Ascending aorta (tissue), 2 donors: ENCODE results near the gene ALDH3A2. TPM values are rescaled to one million over a fixed set of nuclear protein-coding genes. Genes with fewer than 3 reads are reported as not detected.
"Not testable (repeated sequence)": the region's sequence is repeated elsewhere in the genome, so short reads cannot be mapped to it uniquely, and the experiment has no call there.

Experiments used
- DNase-seq, 2 donors: peaks; one replicate each; pipeline ENCODE4 v3.0.0-alpha.2; 2019; ENCODE audit warnings: low spot score in 2 of 2
- H3K27ac ChIP-seq, 2 donors: fragments of 200-600 bp; sonication (generic); one replicate each; pipeline ENCODE4 v1.5.1; 2016 to 2017; ENCODE audit warnings: mild to moderate bottlenecking in 1 of 2
- H3K27me3 ChIP-seq: fragments of 200-600 bp; sonication (generic); one replicate; pipeline ENCODE4 v1.5.1; 2017
- H3K36me3 ChIP-seq, 2 donors: fragments of 200-600 bp; sonication (generic); one replicate each; pipeline ENCODE4 v1.5.1; 2016
- H3K4me1 ChIP-seq, 2 donors: fragments of 200-600 bp; sonication (generic); one replicate each; pipeline ENCODE4 v1.5.1; 2016 to 2017; ENCODE audit warnings: mild to moderate bottlenecking in 1 of 2
- H3K4me3 ChIP-seq, 2 donors: fragments of 200-600 bp; sonication (generic); one replicate each; pipeline ENCODE4 v1.5.1; 2016 to 2017; ENCODE audit warnings: mild to moderate bottlenecking in 1 of 2
- H3K9me3 ChIP-seq, 2 donors: fragments of 200-600 bp; sonication (generic); one replicate each; pipeline ENCODE4 v1.5.1; 2016
- intact Hi-C: fragments of 100-400 bp; cut with DNase I; formaldehyde crosslinking; loops from one replicate; pipeline ENCODE4 v1.15.1; 2023
- total RNA-seq: library from RNA; depleted of rRNA; stranded (reverse); fragments of >200 nt; gene quantifications from one replicate; pipeline ENCODE4 v1.1.0, GENCODE V29; 2016
- TF ChIP-seq, protein P1 (sequence below), 3 experiments: fragments of 200-600 bp in 2 of 3; fragments of 450-650 bp in 1 of 3; sonication (generic) in 2 of 3; IDR thresholded peaks; one replicate each; pipeline ENCODE4 v1.5.1; 2016 to 2019; ENCODE audit warnings: antibody characterized with exemption in 3 of 3, mild to moderate bottlenecking in 1 of 3, moderate library complexity in 1 of 3

ALDH3A2 gene
- total RNA-seq, 1 donor from 2014 or later = 189 TPM

DNA sequence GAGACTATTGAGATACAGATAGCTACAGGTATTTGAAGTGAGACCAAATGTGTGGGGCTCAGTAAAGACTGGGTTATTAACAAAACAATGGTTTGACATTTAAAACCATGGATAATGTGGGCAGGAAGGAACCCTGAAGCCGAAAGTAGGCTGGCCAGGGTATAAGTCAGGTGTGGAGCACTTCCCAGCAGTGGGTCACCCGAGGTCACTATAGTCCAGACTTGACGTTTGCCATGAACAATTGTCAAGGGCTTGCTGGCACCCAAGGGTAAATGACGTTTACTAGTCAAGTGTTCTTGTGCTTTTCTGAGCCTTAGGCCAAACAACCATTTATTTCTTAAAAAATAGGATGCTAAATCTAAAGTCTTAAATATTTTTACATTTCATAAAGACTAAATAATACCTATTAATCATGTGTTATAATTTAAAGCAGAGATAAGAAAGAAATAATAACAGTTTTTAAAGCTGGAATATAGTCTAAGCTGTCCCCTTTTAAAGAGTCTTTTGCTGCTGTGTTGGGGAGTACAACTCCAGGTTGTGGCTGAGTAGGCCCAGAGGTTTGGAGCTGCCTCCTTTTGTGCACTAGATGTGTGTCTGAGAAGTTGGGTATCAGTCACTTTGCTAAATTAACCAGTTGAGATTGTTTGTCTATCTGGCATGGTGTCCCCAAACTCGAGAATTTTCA, 15.7 kb downstream of the ALDH3A2 start:
- Histone ChIP-seq H3K9me3 (no peaks in the 10 kb centered on the region), H3K4me3 (no peak overlapping the region), H3K27me3 (no peaks in the 10 kb centered on the region), H3K4me1 (peaks cover under 1 to 8% of the 10 kb centered on the region in 2 donors), H3K27ac (no peak overlapping the region), H3K36me3 (peaks cover 38 to 68% of the 10 kb centered on the region in 2 donors)
- intact Hi-C loops = no loop called here
- TF ChIP-seq, protein P1, sequence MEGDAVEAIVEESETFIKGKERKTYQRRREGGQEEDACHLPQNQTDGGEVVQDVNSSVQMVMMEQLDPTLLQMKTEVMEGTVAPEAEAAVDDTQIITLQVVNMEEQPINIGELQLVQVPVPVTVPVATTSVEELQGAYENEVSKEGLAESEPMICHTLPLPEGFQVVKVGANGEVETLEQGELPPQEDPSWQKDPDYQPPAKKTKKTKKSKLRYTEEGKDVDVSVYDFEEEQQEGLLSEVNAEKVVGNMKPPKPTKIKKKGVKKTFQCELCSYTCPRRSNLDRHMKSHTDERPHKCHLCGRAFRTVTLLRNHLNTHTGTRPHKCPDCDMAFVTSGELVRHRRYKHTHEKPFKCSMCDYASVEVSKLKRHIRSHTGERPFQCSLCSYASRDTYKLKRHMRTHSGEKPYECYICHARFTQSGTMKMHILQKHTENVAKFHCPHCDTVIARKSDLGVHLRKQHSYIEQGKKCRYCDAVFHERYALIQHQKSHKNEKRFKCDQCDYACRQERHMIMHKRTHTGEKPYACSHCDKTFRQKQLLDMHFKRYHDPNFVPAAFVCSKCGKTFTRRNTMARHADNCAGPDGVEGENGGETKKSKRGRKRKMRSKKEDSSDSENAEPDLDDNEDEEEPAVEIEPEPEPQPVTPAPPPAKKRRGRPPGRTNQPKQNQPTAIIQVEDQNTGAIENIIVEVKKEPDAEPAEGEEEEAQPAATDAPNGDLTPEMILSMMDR (IDR thresholded peaks at IDR 0.05) = no peak
- no peak for DNase-seq

DNA sequence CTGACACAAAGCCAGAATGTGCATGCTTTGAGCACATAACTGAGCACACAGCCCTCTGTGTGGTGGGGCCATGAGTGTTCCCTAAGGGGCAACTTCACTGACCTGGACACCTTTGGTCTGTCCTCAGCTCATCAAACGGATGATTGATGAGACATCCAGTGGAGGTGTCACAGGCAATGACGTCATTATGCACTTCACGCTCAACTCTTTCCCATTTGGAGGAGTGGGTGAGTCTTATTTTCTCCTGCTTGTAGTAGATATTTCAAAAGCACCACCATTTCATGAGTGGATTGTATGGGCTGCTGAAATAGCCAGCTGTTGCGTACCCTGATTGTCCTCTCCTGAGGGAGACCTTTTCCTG, 16.2 kb downstream of the ALDH3A2 start:
- H3K4me3 ChIP-seq = no peak overlapping the region
- no peak overlapping the region for H3K27ac ChIP-seq
- peaks cover 38 to 73% of the 10 kb centered on the region in 2 donors for H3K36me3 ChIP-seq
- DNase-seq = no peak
- H3K9me3 ChIP-seq = no peaks in the 10 kb centered on the region
- H3K27me3 ChIP-seq = no peaks in the 10 kb centered on the region
- intact Hi-C loops = no loop called here
- TF ChIP-seq, protein P1 (IDR thresholded peaks at IDR 0.05) = no peak
- H3K4me1 ChIP-seq = peaks cover 0 to 8% of the 10 kb centered on the region in 2 donors

DNA sequence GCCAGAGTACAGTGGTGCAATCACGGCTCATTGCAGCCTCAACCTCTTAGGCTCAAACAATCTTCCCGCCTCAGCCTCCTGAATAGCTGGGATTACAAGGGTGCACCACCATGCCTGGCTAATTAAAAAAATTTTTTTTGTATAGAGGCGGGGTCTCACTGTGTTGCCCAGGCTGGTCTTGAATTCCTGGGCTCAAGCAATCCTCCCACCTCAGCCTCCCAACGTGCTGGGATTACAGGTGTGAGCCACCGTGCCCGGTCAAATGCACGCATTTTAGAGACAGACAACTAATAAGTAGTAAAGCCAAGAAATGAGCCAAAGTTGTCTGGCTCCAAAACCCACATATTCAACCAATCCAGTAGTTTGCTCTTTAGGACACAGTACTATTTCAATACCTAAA, 21.1 kb downstream of the ALDH3A2 start:
- H3K4me1 ChIP-seq, H3K9me3 ChIP-seq, intact Hi-C loops, H3K4me3 ChIP-seq, H3K27ac ChIP-seq, H3K27me3 ChIP-seq, DNase-seq: not testable (repeated sequence)
- peaks cover 32 to 59% of the 10 kb centered on the region in 2 donors for H3K36me3 ChIP-seq

DNA sequence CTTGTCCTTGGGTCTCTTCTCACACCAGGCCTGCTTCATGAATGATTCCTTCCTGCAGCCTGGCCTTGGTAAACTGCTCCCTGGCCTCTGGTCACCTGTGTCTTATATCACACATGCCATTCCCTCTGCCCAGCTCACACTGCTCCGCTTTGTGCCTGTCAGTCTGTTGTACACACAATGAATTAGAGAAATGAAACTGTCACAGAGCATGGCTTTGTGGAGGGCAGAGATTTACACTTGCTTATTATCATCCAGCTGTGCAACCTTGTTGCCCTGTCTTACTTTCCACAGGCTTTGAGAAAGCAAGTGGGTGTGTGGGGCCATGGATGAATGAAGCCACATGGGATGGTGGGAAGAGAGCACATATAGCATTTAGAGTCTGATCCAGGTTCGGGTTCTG, 22.4 kb downstream of the ALDH3A2 start:
- Histone ChIP-seq H3K9me3 (no peaks in the 10 kb centered on the region), H3K4me3 (no peak overlapping the region), H3K36me3 (peaks cover 22 to 53% of the 10 kb centered on the region in 2 donors), H3K27me3 (no peaks in the 10 kb centered on the region), H3K4me1 (peaks cover 0 to 7% of the 10 kb centered on the region in 2 donors), H3K27ac (peak overlapping the region in 1 of 2 donors; percentile 46)
- DNase-seq = no peak
- TF ChIP-seq, protein P1 (IDR thresholded peaks at IDR 0.05) = no peak
- intact Hi-C loops = no loop called here

DNA sequence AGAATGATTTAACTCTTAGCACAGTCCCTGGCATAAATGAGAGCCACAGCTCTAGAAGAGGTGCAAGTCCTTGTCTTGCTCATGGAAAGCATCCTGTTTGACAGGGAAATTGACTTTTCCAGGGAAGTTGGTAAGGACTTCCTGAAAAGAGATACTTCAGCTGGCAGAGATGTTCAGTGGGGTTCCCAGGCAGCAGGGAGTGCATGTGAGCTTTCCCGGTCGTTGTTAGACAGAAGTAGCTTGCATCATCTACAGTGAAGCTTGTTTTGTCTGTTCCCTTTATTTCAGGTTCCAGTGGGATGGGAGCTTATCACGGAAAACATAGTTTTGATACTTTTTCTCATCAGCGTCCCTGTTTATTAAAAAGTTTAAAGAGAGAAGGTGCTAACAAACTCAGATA, 22.9 kb downstream of the ALDH3A2 start:
- Histone ChIP-seq H3K4me1 (peaks cover 0 to 7% of the 10 kb centered on the region in 2 donors), H3K4me3 (no peak overlapping the region), H3K9me3 (no peaks in the 10 kb centered on the region), H3K27me3 (no peaks in the 10 kb centered on the region), H3K27ac (peak overlapping the region in 1 of 2 donors; percentile 46), H3K36me3 (peaks cover 23 to 53% of the 10 kb centered on the region in 2 donors)
- no peak for DNase-seq
- TF ChIP-seq, protein P1 (IDR thresholded peaks at IDR 0.05) = no peak
- intact Hi-C loops = no loop called here

DNA sequence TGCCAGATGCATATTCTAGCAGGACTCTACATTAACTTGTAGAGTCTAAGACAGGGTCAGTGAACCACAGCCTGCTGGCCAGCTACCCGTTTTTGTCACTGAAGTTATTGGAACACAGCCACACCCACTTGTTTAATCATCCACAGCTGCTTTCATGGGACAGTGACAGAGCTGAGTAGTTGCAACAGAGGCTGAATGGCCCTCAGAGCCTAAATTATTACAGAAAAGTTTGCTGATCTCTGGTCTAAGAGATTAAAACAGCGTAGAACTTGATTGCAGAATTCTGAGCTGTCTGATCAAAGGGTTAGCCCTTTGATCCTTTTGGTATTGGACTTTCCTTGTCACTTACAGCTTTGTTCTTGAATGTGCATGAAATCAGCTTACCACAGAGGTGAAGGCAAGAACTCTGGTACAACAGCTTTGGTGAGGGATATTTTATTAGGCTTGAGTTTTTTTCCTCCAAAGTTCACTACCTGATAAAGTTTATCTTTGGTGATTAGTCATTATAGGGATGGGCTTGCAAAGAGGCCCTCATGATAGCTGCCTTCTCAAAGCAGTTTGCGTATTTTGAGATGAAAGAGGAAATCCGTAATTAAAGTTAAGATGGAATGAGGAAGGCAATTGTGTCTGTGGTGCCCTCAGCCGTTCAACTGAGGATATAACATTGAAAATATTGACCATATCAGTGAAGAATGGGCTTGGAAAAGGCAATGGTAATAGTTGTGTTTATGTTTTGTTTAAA, 23.6 kb downstream of the ALDH3A2 start:
- H3K4me1 ChIP-seq = peaks cover 0 to 7% of the 10 kb centered on the region in 2 donors
- H3K9me3 ChIP-seq = no peaks in the 10 kb centered on the region
- H3K4me3 ChIP-seq = no peak overlapping the region
- peaks cover 30 to 56% of the 10 kb centered on the region in 2 donors for H3K36me3 ChIP-seq
- intact Hi-C loops = no loop called here
- TF ChIP-seq, protein P1 (IDR thresholded peaks at IDR 0.05) = peak in 1 of 3 experiments; percentile 17
- H3K27ac ChIP-seq = peak overlapping the region; percentile 46 to 47
- H3K27me3 ChIP-seq = no peaks in the 10 kb centered on the region
- DNase-seq = peak in 1 of 2 donors; percentile 67
